Activated naive CD4-positive, alpha-beta T cell (primary cell): ENCODE data around the gene PRKCH.

Experiments
- DNase-seq, 4 experiments: peaks; one replicate each; lab custom pipeline; 2025; lab: John Stamatoyannopoulos, UW

PRKCH gene

DNA sequence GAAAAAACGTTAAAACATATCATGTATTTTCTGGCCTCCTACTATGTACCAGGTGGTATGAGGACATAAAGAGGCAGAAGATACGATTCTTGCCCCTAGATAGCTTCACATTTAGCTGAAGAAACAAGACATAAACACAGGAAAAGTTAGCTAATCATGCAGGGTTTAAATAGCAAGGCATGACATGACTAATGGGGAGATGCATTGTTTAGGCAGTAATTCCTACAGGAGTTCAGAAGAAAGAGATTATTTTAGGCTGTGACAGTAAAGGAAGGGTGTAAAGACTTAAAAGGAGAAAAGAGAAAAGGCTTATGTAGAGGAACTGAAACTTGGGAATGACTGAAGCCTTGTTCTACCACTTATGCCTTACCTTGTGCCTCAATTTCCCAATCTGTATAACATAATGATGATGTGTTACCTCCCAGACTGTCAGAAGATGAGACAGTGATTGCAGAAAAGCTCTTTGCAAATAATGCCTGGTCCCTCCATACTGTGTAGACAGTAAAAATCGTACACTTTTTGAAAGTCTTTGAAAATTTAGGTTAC is 44.4 kb downstream of the PRKCH start:
- no peak for DNase-seq

DNA sequence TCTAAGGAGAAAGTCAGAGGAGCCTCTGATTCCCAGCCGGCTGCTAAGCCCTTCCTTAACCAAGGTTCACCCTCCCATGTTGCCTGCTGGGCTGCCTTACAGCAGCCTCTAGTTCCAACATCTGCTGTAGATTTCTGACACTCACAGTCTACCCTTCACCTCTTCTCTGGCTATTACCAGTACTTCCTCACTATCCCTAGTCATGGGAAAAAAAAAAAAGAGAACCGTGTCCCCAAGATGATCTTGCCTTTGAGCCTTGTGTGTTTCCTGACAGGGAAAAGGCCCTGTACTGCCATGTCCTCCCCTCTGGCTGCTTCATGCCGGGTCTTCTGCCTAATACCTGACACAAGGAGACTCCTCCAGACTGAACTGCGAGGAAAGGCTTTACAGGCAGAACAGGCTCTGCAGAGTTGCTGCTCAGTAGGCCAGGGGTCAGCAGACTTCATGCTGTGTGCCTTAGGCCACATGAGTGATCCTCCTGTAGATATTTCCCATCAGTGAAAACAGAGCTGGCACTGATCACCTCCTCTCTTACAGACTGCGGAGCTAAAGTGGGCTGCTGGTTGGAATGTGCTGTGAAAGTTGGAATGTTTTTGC is 46.8 kb downstream of the PRKCH start:
- no peak for DNase-seq

DNA sequence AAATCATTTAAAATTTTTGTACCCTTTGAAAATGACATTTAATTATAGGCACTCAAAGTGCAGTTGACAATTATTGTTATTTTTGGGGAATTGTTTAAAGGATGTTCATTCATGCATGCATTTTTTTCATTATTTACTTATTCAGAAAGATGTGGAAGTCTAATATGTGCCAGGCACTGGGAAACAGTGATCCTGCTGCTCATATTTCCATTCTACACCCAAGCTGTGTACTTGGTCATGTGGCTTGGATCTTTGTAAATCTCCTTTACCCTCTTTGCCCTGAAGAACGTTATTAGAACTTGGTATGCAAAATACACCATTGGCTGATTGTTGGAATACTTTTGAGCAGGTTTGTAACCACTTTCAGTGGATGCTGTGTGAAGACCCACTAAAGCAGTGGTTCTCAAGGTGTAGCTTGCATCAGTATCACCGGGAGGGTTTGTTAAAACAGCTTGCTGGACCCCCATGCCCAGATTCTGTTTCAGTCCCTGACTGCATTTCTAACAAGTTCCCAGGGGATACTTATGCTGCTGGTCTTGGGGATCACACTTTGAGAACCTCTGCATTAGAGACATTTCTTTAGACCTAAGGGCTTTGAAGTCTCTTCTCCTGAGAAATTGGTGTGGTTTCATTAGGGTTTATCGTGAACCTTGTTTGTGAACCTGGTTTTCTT is 47.5 kb downstream of the PRKCH start:
- DNase-seq, result no peak

DNA sequence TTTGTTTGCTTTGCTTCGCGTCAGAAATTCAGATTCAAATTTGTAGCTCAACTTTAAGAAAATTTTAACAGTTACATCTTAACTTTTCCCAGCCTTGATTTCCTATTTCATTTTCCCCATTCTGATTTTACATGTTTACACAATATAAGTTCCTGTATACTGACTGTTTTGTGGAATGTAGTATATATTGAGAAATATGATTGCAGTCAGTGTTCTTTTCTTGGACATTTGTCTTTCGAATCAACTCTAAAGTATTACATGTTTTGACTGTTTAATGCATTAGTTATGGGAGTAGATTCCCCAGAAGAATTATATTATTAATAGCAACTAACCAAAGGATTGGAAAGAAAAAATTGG is 48.1 kb downstream of the PRKCH start:
- DNase-seq, result no peak

DNA sequence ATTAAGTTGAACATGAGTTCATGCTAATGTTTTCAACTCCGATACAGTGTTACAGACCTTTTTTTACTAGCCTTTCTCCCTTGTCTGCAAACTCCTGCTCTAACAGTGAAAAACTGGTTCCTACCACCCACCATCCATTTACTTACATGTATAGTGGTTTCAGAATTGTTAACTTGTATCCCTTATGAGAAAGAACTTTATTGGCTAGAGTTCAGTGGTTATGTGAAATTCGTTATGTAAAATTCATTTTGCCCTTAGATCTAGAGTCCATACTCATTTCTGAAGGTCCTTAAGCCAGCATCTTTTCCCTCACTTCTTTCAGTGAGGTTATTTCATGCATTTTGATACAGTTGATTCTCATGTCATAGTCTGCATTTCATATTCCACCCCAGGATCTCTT is 51.0 kb downstream of the PRKCH start:
- no peak for DNase-seq

DNA sequence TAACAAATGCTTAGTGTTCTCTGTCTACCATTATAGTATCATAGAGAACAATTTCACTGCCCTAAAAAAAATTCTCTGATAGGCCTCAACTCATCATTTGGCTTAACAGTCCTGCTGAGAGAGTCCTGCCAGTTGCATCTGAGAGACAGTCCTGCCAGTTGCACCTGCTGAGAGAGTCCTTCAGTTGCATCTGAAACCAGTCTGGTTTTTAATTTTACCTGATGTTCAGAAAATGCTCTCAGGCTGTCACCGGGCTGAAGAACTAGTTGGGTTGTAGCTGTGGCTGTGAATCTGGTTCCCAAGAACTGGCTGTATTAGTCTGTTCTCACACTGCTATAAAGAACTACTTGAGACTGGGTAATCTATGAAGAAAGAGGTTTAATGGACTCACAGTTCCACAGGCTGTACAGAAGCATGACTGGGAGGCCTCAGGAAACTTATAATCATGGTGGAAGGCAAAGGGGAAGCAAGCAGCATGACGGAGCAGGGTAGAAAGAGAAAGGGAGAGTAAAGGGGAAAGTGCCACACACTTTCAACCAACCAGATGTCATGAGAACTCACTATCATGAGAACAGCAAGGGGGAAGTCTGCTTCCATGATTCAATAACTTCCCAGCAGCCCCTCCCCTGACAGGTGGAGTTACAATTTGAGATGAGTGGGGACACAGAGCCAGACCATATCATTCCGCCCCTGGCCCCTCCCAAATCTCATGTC is 51.6 kb downstream of the PRKCH start:
- no peak for DNase-seq

DNA sequence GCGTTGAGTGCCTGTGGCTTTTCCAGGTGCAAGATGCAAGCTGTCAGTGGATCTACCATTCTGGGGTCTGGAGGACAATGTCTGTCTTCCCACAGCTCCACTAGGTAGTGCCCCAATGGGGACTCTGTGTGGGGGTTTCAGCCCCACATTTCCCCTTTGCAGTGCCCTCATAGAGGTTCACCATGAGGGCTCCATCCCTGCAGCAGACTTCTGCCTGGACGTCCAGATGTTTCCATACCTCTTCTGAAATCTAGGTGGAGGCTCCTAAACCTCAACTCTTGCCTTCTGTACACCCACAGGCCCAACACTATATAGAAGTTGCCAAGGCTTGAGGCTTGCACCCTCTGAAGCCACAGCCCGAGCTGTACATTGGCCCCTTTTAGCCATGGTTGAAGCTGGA is 52.9 kb downstream of the PRKCH start:
- no peak for DNase-seq

DNA sequence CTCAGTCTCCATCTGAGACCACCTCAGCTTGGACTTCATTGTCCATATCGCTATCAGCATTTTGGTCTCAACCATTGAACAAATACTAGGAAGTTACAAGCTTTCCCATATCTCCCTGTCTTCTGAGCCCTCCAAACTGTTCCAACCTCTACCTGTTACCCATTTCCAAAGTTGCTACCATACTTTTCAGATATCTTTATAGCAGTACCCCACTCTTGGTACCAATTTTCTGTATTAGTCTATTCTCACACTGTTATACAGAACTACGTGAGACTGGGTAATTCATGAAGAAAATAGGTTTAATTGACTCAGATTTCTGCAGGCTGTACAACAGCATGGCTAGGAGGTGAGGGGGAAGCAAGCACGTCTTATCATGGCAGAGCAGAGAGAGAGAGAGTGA is 53.8 kb downstream of the PRKCH start:
- no peak for DNase-seq

DNA sequence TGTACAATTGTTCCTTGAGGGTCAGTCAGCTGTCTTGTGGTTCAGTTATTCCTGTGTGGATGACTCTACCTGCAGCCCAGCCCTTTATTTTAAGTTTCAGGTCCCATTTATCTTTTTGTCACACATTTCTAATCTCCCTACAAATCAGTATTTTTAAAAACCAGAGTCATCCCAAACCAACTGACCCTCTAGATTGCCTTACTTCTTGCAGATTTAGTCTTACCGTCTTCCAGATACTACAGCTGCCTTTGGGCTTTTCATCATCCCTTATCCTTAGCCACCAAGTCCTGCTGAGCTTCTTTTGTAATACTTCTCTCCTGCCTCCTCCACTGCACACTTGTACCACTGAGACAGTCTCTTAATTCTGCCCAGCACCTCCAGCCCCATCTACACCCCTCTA is 54.9 kb downstream of the PRKCH start:
- DNase-seq, result no peak

DNA sequence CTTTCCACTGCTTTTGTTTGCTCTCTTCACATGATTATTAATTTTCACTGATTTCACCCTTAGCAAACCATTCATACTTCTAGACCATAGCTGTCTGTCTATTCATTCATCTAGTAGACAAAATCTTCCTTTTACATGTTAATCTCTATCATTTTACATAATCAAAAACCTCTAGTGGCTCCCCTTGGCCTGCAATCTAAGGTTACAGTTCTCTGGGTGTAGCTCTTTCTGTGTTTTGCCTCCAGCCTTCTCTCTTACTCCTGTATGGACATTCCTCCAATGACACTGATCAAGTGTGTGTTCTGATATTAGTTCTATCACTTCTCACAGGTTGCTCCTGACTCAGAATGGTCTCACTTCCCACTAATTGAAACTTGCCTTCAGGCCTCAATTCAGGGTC is 56.4 kb downstream of the PRKCH start:
- no peak for DNase-seq

DNA sequence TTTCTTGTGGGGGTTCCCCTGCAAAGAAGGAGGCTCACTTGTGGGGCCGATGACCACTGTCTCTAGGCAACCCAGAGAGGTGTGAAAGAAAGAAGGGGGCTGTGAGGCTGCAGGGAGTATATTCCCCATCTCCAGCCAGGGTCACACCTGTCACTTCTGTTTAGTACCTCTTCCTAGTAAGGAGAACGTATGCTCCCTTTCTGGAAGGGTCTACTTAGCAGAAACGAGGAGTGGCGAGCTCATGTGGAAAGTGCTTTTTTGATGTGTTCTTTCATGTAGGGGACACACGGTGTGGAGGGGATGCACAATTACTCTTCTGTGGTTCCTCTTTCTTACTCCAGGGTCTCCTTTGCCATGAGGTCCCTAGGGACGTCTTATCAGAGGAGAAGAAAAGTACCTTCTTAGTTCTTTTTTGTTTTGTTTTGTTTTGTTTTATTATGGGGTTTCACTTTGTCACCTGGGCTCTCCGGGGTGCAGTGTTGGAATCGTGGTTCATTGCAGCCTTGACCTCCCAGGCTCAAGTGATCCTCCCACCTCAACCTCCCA is 58.3 kb downstream of the PRKCH start:
- DNase-seq, result no peak

DNA sequence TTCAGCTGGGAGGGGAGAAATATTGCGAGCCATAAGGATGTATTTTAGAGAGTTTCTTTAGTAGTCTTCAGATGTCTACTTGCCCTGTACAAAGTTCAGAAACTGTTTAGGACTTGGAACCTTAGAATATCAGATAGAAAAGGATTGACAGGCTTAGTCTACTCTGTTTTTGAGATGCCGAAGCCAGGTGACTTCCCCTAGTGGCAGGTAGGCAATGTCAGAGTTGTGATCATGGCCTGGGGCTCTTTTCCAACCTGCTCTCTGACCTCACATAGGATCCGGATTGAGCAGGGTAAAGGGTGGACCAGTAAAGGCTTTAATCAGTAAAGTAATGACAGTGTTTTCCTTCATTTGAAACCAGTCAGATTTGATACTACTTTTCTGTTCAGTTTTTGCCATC is 59.6 kb downstream of the PRKCH start:
- no peak for DNase-seq

DNA sequence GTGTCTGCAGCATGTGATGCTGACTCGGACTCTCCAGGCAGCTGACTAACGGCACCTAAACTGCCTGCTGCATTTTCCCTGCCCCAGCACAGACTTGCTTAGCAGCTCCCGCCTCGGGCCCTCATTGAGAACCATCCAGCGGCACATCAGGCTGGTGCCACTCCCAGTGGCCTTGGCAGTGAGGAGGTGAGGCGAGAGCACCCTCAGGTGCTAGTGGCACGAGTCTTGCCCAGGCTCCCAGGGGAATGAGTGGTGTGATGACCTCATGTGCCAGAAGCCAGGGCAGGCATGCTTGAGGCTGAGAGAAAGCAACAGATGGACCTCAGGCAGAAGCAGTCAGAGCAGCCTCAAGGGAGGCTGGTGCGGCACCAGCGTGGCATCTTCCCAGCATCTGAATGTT is 60.2 kb downstream of the PRKCH start:
- DNase-seq, result no peak

DNA sequence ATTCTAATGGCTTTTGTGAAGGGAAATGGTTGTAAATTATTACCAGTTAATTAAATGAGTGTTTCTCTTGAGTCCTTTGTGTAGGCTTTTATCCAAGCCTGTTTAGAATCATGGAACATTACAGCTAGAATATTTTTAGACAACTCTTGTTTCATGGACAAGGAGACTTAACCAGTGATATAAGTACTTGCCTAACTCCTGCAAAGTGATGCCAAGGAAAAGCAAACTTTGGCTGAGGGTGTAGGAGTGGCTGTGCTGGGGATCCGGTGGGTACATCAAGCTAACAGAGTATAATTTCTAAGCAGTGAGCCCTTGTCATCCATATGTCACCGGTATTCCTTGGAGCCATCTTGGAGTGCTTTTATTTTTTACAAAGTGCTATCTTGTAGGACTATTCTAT is 61.5 kb downstream of the PRKCH start:
- no peak for DNase-seq

DNA sequence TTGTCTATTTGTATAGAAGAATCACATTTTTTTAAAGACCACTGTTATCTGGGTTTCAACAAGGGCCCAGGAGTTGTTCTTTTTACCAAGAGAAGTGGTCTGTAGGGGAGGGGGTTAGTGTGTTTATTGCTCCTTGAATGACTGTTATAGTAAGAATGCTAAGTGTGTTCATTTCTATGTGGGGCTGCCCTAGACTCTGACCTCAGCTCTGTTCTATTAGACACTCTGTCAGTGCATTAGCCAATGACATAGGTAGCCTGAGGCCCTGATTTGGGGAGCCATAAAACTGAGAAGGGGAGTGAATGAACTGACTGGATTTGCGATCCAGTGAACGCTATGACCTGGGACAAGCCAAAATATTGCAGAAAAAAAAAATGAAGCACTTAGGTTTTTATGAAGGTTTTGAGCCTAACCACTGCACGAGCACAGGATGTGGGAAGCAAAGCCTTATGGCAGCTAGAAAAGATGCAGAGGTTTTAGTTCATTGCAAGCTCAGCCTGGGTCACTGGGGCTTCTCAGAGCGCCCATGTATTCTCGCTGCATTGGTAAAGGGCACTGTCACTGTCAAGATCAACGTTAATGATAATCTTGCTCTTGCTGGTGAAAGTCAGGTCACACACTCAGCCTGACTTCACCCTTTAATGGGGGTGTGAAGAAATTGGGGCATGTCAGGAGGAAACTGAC is 63.8 kb downstream of the PRKCH start:
- DNase-seq, result peak in 1 of 4 experiments; percentile 20

DNA sequence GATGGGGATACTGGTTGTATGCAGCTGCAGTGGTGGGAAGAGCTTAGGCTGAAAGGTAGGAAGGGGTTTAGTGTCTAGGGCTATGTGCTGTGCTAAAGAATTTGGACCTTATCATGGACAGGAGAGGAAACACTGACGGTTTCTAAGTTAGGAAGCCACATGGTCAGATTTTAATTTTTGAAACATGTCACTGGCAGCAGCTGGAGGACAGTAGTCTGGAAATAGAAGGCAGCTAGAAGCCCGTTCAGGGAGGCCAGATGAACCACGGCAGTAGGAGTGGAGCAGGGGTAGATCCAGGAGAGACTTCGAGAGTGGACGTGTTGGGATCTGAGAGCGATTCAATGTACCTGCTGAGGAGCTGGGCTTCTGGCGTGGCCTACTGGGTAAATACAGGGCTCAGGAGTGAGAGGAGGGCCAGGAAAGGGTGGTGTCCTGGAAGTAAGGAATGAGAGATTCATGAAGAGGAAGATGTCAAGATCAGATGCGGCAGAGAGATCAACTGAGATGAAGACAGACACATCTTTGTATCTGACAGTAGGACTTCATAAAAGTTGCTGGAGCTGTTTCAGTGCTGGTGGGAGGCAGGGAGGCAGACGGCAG is 64.9 kb downstream of the PRKCH start:
- no peak for DNase-seq

DNA sequence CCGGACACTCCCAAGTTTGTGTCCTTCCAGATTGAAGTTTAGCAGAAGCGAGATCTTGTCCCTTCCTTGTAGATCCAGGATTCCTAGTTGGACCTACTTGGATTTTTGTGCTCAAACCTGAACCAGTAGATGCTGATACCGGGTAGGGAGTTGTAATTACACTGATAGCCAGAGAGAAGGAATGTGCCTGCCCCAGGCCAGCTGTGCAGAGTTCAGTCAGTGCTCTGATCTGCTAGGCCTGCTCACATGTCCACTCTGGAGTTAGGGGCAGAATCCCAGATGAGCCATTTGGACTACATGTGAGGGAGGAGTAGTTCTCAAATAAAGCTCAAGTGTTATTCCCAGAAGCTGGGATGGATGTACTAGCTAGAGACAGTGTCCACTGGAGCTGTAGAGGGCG is 65.7 kb downstream of the PRKCH start:
- no peak for DNase-seq

DNA sequence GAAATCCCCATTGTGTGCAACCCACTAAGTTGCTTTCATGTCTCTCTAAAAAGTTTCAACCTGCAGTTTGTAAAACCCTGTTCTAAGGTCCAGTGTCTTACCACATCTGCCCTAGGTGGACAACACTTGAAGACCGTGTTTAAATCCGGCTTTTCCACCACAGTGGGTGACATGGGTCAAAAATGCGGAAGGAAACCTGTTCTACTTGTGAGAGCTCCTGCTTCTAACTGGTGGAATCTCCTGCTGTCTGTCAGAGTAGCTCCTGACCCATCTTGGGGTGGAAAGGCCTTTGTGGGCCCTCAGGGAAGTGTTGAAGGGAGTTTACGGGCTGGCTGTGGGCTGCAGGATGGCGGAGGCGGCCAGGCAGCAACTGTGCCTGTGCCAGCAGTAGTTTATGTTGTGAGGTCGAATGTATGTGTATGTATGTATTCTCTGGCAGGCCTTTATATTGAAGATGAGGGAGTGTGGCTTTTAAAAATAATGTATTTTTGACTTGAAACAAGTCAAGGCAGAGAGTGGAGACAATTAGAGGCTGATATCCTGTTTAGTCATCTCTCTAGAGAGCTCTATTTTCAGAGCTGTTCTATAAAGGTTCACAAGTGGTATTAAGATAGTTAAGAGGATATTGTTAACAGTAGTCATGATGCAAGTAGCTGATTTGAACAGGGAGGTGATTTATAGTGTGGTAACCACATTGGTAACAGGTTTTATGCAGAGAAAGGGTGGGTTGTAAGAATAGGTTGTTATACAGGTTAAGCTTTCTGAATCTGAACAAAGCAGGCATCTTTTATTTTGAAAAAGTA is 67.0 kb downstream of the PRKCH start:
- DNase-seq, result no peak

DNA sequence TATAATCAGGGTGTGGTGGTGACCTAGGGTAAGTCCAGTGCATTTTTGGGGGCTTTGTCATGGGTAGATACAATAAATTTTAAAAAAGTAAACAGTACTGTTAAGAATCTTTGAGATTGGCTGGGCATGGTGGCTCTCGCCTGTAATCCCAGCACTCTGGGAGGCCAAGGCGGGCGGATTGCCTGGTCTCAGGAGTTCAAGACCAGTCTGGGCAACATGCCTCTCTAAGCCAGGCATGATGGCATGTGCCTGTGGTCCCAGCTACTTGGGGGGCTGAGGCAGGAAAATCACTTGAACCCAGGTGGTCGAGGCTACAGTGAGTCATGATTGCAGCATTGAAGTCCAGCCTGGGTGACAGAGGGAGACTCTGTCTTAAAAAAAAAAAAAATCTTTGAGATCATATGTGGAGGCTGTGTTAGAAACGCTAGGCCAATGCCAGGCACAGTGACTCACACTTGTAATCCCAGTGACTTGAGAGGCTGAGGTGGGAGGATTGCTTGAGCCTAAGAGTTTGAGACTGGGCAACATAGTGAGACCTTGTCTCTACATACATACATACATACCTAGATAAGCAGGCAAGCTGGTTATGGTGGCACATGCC is 67.7 kb downstream of the PRKCH start:
- no peak for DNase-seq

DNA sequence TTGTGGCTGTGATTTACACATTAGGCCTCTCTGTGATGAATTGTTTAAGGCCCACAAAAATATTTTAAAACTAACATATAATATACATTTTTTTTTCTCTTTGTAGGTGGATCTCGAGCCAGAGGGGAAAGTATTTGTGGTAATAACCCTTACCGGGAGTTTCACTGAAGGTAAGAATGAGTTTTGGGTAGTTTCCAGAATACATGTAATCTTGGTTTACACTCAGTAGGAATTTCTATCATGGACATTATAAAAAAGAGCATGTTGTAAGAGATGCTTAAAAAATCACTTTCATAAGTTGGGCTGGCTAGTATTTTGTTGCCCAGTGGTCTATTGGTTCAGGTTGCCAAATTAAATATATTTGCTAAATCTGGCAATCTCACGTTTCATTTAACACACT is 69.7 kb downstream of the PRKCH start:
- no peak for DNase-seq

DNA sequence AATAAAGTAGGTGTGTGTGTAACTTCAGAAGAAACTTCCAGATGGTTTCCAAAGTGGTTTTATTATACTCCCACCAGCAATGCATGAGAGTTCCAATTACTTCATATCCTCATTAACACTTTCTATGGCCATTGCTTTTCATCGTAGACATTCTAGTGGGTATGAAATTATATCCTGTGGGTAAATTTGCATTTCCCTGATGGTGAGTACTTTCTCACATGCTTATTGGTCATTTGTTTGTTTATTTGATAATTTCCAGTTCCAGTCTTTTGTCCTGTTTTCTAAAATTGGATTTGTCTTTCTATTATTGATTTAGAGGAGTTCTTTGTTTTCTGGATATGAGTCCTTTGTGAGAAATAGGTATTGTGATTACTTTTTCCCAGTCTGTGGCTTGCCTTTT is 70.9 kb downstream of the PRKCH start:
- no peak for DNase-seq
